ENCODE results near the gene DPYD.

DPYD gene

GRCh38 chr1:97906567-97907241, 14.1 kb downstream of the DPYD start:
- DNase-seq: peak; percentile 89

GRCh38 chr1:97905141-97905940, 15.5 kb downstream of the DPYD start:
- DNase-seq: no peak

DNA sequence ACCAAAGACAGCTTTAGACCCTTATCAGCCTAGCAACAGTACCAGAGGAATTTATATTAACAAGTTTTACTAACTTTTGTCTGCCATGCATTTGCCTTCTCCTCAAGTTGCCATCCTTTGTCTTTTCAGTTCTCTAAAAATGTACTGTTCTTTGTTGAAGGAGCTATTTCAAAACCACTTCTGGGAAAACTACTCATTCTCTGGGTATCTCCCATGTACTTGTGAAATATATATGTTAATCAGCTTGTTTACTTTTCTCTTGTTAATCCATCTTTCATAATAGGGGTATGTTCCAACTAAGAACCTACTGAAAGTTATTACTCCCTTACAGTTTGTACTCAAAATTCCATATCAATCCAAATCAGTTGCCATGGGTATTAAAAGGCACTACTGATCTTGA, 16.3 kb downstream of the DPYD start:
- peak; percentile 88 for DNase-seq

GRCh38 chr1:97903626-97904025, 17.2 kb downstream of the DPYD start:
- DNase-seq: no peak

DNA sequence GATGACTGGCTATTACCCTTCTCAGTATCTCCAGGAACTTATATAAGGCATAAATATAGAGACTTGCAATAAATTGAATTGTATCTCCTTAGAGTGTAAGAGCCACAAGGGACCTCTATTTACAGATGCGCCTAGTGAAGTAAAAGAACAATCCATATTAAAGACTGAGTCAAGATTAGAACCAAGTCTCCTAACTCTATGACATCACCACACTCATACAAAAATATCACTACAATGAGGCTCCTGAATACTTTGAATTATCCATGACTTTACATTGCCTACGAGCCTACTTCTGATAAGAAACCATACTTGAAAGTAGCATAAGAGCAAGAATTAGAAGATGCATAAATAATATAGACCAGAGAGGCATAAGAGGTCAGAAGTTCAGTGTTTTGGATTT, 18.8 kb downstream of the DPYD start:
- DNase-seq: no peak

DNA sequence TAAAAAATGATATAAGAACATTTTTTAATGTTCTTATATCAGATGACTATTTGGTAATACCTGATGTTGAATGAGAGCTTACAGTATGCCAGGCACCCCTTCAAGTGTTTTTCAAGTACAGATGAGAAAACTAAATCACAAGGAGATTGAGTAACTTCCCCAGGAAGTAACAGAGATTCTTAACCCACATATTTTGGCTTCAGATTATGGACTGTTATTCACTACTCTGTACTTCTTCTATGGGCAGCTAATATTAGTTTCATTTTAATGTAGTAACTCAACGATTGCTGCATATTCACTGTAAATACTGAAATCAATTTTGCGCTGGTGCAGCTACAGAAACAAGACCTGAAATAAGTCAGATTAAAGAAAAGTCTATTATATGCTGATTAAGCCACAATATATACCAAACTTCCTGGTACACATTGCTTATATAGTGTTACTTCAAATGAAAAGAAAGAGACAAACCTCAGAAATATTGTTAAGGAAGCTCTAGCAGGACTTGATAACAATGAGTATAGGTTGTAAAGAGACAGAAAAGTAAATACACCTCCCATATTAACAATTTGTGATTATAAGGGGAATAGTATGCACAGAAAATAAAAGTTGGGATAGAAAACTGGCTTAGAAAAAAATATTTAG, 19.7 kb downstream of the DPYD start:
- peak; percentile 77 for DNase-seq

DNA sequence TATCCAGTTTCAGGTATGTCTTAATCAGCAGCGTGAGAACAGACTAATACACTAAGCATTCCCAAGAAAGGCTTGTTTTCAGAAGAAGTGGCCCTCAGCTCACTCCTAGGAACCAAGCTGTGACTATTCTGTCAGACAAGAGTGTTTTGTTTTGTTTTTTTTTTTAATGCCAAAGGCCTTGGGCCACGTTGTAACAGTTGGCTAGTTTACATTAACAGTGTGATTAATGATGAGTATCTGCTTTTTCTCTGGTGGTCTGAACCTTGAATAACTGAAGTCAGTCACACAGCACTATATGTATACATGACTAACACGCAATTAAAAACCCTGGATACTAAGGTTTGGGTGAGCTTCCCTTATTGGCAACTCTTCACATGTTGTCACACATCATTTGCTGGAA, 21.9 kb downstream of the DPYD start:
- DNase-seq: no peak

- no peak for DNase-seq
These were observed 25.6 kb downstream of the DPYD start for GRCh38 chr1:97895278-97895677.

GRCh38 chr1:97893844-97894243, 27.0 kb downstream of the DPYD start:
- no peak for DNase-seq

GRCh38 chr1:97886199-97886598, 34.6 kb downstream of the DPYD start:
- no peak for DNase-seq

DNA sequence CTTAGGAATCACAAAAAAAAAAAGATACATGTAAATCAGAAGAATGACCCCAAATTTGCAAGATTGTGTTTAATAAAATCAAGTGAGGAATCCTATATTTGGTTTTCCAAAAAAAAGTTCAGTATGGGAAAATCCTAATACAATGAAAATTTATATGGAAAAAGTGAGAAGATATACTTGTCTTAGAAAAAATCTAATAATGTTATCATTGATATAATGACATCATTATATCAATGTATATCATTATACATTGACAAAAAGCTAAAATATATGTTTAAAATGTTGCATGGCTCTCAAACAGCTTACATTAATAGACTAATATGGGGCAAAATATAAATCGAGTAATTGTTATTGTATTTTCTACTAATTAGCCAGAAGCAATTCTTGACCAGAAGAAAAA, 37.0 kb downstream of the DPYD start:
- DNase-seq: no peak

GRCh38 chr1:97877307-97877706, 43.5 kb downstream of the DPYD start:
- no peak for DNase-seq

- no peak for DNase-seq
These were observed 44.8 kb downstream of the DPYD start for GRCh38 chr1:97875996-97876395.

DNA sequence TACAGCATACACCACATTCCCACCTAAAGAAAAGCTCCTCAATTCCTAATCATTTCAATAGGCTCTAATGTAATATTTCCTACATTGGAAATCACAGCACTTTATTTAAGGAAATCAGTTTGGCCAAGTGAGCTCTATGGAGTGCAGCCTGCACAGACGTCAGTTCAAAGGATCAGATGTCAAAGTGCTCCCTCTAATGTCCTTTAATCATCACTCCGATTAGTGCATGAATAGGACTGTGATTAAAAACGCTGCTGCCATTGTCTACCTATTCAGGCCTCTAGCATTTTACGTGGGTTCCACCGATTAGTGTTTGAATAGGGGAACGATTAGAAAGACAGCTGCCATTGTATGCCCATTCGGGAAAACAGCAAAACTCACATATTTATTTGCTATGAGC, 50.2 kb downstream of the DPYD start:
- no peak for DNase-seq

- no peak for DNase-seq
These were observed 51.4 kb downstream of the DPYD start for GRCh38 chr1:97869441-97869840.

- DNase-seq: no peak
These were observed 53.7 kb downstream of the DPYD start for GRCh38 chr1:97867127-97867526.

DNA sequence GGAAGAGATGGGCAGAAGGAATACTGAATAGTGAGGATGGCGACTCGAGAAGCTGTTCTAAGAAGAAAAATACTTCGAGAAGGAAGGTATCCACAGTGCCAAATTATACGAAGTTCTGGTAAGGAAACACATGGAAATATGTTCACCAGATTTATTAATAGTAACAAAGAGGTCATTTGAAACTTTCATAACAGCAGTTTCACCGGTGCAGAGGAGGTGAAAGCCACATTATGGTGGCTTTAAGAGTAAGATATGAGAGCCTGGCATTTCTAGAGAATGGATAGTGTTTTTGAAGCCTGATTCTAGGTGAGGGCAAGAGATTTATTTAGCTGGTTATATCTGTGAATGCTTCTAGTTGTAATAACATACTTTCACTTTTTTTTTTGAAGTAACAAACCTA, 56.2 kb downstream of the DPYD start:
- DNase-seq: no peak

DNA sequence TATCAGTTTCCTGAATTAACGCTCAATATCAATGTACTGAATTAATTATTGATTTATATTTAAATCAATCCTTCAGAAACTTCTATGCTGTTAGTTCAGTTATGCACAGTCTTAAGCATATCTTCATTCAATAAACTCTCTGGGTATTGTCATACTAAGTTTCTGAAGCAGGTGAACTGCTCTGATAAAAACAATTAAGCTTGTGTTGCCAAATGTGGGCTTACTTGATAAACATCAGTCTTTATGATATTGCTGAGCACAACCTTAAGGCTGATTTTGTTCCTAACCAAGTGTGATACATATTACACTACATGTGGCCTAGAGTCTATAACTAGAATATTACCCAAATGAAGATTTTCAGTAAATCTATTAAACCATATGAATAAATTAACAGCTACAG, 67.6 kb downstream of the DPYD start:
- DNase-seq: no peak

GRCh38 chr1:97849345-97850340, 71.2 kb downstream of the DPYD start:
- peak; percentile 84 for DNase-seq

DNA sequence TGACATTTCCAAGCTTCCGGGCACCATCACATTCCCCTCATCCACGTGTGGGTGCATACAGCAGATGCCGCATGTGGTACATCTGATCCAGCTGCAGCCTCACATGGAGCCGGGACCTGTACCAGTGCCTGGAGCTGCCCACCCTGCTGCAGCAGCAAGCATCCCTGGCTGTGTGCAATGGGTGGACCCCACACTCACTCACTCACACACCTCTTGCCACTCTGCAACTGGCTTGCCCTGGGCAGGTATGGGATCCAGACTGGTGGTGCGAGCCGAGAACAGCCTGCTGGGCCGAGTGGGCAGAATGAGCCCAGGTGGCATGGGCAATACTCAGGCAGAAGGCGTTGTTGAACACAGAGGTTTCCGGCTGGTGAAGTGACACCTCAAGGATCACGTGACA, 75.0 kb downstream of the DPYD start:
- no peak for DNase-seq

- DNase-seq: no peak
These were observed 76.2 kb downstream of the DPYD start for GRCh38 chr1:97844552-97845089.

DNA sequence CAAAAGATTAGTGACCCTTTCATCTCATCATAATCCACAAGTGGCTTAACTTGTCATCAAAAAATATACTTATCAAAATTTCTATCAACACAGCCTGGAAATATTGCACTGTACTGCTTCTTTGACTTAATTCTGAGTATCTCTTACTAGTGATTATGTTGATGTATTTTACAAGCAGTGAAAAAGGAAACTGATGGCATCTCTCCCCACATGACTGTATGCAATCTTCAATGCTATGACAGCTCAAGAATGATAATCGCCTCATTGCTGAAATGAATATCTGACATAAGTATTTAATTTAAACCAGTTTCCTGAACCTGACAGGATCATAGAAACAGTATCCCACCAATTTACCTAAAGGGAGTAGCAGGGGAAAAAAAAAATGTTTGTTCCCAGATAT, 79.5 kb downstream of the DPYD start:
- peak; percentile 22 for DNase-seq

DNA sequence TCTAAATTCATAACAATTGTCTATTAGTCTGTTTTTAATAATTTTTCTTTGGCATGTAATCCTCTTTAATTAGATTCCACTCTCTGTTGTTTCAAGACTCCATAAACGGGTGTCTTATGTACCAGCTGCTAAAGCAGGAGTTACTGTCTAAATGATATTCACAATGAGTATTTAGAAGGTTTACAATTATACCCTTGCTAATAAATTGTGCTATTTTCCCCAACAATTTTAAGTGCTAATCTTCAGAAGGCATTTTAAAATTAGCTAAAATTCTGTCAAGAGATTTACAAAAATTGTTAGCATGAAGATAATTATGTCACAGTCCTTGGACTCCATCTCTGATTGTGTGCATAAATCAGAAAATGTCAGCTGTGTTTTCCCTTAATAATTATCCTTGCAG, 83.7 kb downstream of the DPYD start:
- no peak for DNase-seq
